GM21723 (cell line): ENCODE measurements around the gene GUK1.

ENCODE experiments used
- ATAC-seq: cut with Tn5 transposase; IDR thresholded peaks from one replicate; pipeline ENCODE4 v1.9.1; 2021; ENCODE audit warnings: mild to moderate bottlenecking, moderate library complexity; ENCODE audit not compliant: unreplicated experiment

GUK1 gene

GRCh38 chr1:228139931-228140723 is at the start of gene GUK1:
Gene GUK1 (plus strand): TSS chr1:228140279. CDS start chr1:228140303, 24 bp downstream.
- peak; percentile 90 for ATAC-seq

- no peak for ATAC-seq
Observed at GRCh38 chr1:228090613-228091081, 49.4 kb upstream of the GUK1 start.

GRCh38 chr1:228091084-228091483 is 49.0 kb upstream of the GUK1 start:
- ATAC-seq, result no peak

- no peak for ATAC-seq
Observed at GRCh38 chr1:228092342-228093049, 47.6 kb upstream of the GUK1 start.

GRCh38 chr1:228093050-228093906 is 46.8 kb upstream of the GUK1 start:
- ATAC-seq, result no peak

- no peak for ATAC-seq
Observed at GRCh38 chr1:228094432-228095016, 45.6 kb upstream of the GUK1 start.

GRCh38 chr1:228095161-228095560 is 44.9 kb upstream of the GUK1 start:
- ATAC-seq, result no peak

- ATAC-seq, result no peak
Observed at GRCh38 chr1:228095938-228096337, 44.1 kb upstream of the GUK1 start.

GRCh38 chr1:228096416-228097332 is 43.4 kb upstream of the GUK1 start:
- no peak for ATAC-seq

GRCh38 chr1:228097333-228098081 is 42.6 kb upstream of the GUK1 start:
- no peak for ATAC-seq

GRCh38 chr1:228098323-228098931 is 41.7 kb upstream of the GUK1 start:
- no peak for ATAC-seq

GRCh38 chr1:228099331-228099732 is 40.7 kb upstream of the GUK1 start:
- ATAC-seq, result no peak

- no peak for ATAC-seq
Observed at GRCh38 chr1:228100822-228101613, 39.1 kb upstream of the GUK1 start.

- ATAC-seq, result no peak
Observed at GRCh38 chr1:228101614-228101993, 38.5 kb upstream of the GUK1 start.

GRCh38 chr1:228101994-228102790 is 37.9 kb upstream of the GUK1 start:
- peak; percentile 35 for ATAC-seq

- peak; percentile 59 for ATAC-seq
Observed at GRCh38 chr1:228102791-228103620, 37.1 kb upstream of the GUK1 start, which contains the start of gene C1orf35. Gene C1orf35 (minus strand): TSS chr1:228103325. CDS start chr1:228103227, 98 bp downstream.
